ENCODE data around the gene QKI. TPM values are rescaled to one million over a fixed set of nuclear protein-coding genes. Genes with fewer than 3 reads are reported as not detected.

QKI gene
- total RNA-seq, 2 experiments from 2014 or later: 70.9 TPM

GRCh38 chr6:163532526-163533078 is 118.1 kb downstream of the QKI start:
- ATAC-seq (ENCODE audit: low read depth) (no peak), DNase-seq (no peak)
- no peak overlapping the region for H3K4me3 Mint-ChIP-seq
- H3K9me3 Mint-ChIP-seq: no peaks in the 10 kb centered on the region
- no peak overlapping the region for H3K27ac Mint-ChIP-seq
- POLR2A ChIA-PET: no interaction called here
- no peaks in the 10 kb centered on the region for H3K36me3 Mint-ChIP-seq
- H3K27me3 Mint-ChIP-seq: no peaks in the 10 kb centered on the region
- H3K4me1 Mint-ChIP-seq: peaks cover 5% of the 10 kb centered on the region

GRCh38 chr6:163533443-163533842 is 118.9 kb downstream of the QKI start:
- no peak overlapping the region for H3K27ac Mint-ChIP-seq
- no peak overlapping the region for H3K4me3 Mint-ChIP-seq
- DNase-seq (no peak), ATAC-seq (ENCODE audit: low read depth) (no peak)
- H3K36me3 Mint-ChIP-seq: no peaks in the 10 kb centered on the region
- peaks cover 4% of the 10 kb centered on the region for H3K4me1 Mint-ChIP-seq
- POLR2A ChIA-PET: no interaction called here
- no peaks in the 10 kb centered on the region for H3K27me3 Mint-ChIP-seq
- no peaks in the 10 kb centered on the region for H3K9me3 Mint-ChIP-seq

GRCh38 chr6:163536770-163537169 is 122.3 kb downstream of the QKI start:
- peaks cover 3% of the 10 kb centered on the region for H3K4me1 Mint-ChIP-seq
- DNase-seq (no peak), ATAC-seq (ENCODE audit: low read depth) (no peak)
- peaks cover 2% of the 10 kb centered on the region for H3K36me3 Mint-ChIP-seq
- no peaks in the 10 kb centered on the region for H3K27me3 Mint-ChIP-seq
- POLR2A ChIA-PET: no interaction called here
- no peak overlapping the region for H3K4me3 Mint-ChIP-seq
- H3K9me3 Mint-ChIP-seq: no peaks in the 10 kb centered on the region
- no peak overlapping the region for H3K27ac Mint-ChIP-seq

- Mint-ChIP-seq H3K4me1 (peaks cover 3% of the 10 kb centered on the region), H3K27me3 (no peaks in the 10 kb centered on the region), H3K9me3 (no peaks in the 10 kb centered on the region), H3K36me3 (peaks cover 5% of the 10 kb centered on the region), H3K4me3 (no peak overlapping the region), H3K27ac (no peak overlapping the region)
- no peak for ATAC-seq (ENCODE audit: low read depth)
- POLR2A ChIA-PET: no interaction called here
- no peak for DNase-seq
Measured at GRCh38 chr6:163538331-163538730, 123.8 kb downstream of the QKI start.

GRCh38 chr6:163539101-163539762 is 124.7 kb downstream of the QKI start:
- peaks cover 3% of the 10 kb centered on the region for H3K4me1 Mint-ChIP-seq
- H3K27me3 Mint-ChIP-seq: no peaks in the 10 kb centered on the region
- H3K9me3 Mint-ChIP-seq: no peaks in the 10 kb centered on the region
- ATAC-seq (ENCODE audit: low read depth): no peak
- peaks cover 5% of the 10 kb centered on the region for H3K36me3 Mint-ChIP-seq
- no peak for DNase-seq
- H3K4me3 Mint-ChIP-seq: no peak overlapping the region
- H3K27ac Mint-ChIP-seq: no peak overlapping the region
- POLR2A ChIA-PET: no interaction called here

DNA sequence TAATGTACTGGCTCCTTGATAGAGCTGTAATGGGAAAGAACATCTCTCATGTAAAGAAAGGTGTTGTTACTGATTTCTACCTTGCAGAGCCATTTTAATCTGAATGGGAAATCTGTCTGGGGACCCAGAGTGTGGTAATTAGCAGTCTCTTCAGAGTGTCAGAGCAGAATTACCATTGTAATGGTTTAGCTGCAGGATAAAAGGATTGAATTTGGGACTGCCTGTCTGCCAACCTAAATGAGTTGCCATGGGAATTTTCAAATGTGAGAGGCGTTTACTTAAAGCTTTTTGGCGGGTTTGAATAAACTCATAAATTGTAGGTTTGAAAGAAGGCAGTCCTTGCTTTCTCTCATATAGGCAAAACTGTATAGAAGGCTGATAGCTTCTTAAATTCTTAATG is 128.8 kb downstream of the QKI start:
- POLR2A ChIA-PET: no interaction called here
- no peak overlapping the region for H3K27ac Mint-ChIP-seq
- no peak for ATAC-seq (ENCODE audit: low read depth)

DNA sequence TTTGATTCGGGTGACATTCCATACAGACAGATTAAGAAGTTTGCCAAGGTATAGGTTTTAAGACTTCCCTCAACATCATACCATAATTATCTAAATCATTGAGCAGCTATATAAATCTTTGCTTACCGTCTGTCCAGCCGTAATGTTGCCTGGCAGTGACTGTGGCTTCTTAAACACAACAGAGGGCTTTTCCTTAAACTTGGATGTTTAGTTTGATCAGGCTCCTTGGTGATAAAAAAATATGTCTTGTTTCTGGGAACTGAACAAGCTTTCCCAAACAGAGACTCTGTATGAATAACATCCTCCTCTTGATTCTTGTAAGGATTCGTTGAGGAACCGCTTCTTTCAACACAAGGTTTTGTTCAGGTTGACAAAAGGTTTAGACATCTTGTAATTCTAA is 130.9 kb downstream of the QKI start:
- no peaks in the 10 kb centered on the region for H3K9me3 Mint-ChIP-seq
- peaks cover 3% of the 10 kb centered on the region for H3K36me3 Mint-ChIP-seq

More for the DNA sequence above, 128.8 kb downstream of the QKI start:
- Mint-ChIP-seq H3K4me1 (no peaks in the 10 kb centered on the region), H3K27me3 (no peaks in the 10 kb centered on the region), H3K4me3 (no peak overlapping the region), H3K36me3 (peaks cover 5% of the 10 kb centered on the region), H3K9me3 (no peaks in the 10 kb centered on the region)
- DNase-seq: no peak

DNA sequence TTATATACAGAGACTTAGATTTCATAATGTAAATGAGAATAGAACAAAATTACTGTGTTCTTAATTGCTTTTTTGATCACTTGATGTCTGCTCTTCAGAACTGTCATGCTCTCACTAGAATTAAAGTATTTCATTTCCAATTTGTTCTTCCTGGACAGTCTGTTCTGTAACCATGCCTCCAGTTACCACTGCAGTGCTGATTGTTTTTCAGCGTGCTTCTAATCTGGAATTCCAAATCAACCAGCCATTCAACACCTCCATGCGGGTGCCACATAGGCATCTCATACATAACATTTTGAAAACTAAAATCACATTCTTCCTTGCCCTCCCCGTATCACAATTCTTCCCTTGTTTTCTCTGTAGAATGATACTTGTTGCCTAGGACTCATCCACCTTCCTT is 132.8 kb downstream of the QKI start:
- no peak for ATAC-seq (ENCODE audit: low read depth)
- H3K27me3 Mint-ChIP-seq: no peaks in the 10 kb centered on the region
- no peak overlapping the region for H3K27ac Mint-ChIP-seq

More for the DNA sequence above, 130.9 kb downstream of the QKI start:
- Mint-ChIP-seq H3K27ac (no peak overlapping the region), H3K27me3 (no peaks in the 10 kb centered on the region), H3K4me1 (no peaks in the 10 kb centered on the region), H3K4me3 (no peak overlapping the region)
- DNase-seq: no peak
- POLR2A ChIA-PET: no interaction called here
- ATAC-seq (ENCODE audit: low read depth): no peak

DNA sequence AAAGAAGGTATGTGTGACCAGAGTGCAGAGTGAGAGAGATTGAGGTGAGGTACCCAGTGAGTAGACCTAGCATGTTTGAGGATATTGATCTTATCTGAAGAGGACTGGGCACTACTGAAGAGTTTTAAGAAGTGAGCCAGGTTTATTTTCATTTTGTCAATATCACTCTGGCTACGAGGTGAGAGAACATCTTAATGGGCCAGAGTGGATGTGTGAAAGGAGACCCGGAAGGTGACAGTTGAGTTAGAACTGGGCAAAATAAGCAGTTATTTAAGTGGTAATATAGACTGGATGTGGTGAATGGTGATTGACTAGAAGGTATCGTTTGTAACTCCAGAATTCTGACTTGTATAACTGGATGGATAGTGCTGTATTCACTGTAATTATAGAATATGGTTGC is 134.1 kb downstream of the QKI start:
- H3K4me3 Mint-ChIP-seq: no peak overlapping the region
- no peaks in the 10 kb centered on the region for H3K9me3 Mint-ChIP-seq
- DNase-seq: no peak
- no peak for ATAC-seq (ENCODE audit: low read depth)
- POLR2A ChIA-PET: no interaction called here
- no peaks in the 10 kb centered on the region for H3K36me3 Mint-ChIP-seq
- H3K27ac Mint-ChIP-seq: no peak overlapping the region
- no peaks in the 10 kb centered on the region for H3K27me3 Mint-ChIP-seq
- H3K4me1 Mint-ChIP-seq: no peaks in the 10 kb centered on the region

More for the DNA sequence above, 132.8 kb downstream of the QKI start:
- H3K36me3 Mint-ChIP-seq: peaks cover under 1% of the 10 kb centered on the region
- DNase-seq: no peak
- no peaks in the 10 kb centered on the region for H3K9me3 Mint-ChIP-seq
- H3K4me1 Mint-ChIP-seq: no peaks in the 10 kb centered on the region
- no peak overlapping the region for H3K4me3 Mint-ChIP-seq
- POLR2A ChIA-PET: no interaction called here

DNA sequence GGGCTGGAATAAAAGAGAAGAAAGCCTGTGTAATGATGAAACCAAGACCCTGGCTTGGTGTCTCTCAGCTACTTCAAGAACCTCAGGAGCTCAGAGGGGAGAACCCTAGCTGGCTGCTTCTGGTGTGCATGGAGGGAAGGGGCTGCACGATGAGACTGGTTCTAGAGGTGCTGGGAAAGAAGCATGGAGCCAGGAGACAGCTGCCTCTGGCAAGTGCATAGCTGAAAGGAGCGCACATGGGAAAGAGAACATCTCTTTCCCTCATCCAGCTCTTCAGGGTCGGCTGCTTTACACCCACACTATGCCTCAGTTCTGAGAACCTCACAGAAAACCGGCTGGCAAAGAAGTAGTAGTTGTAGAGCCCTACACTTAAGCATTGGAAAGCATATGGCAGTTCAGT is 139.5 kb downstream of the QKI start:
- H3K27ac Mint-ChIP-seq: no peak overlapping the region
- DNase-seq (no peak), ATAC-seq (ENCODE audit: low read depth) (no peak)
- no peaks in the 10 kb centered on the region for H3K9me3 Mint-ChIP-seq
- H3K36me3 Mint-ChIP-seq: peaks cover 12% of the 10 kb centered on the region
- no peaks in the 10 kb centered on the region for H3K27me3 Mint-ChIP-seq
- POLR2A ChIA-PET: no interaction called here
- no peak overlapping the region for H3K4me3 Mint-ChIP-seq
- H3K4me1 Mint-ChIP-seq: no peaks in the 10 kb centered on the region

DNA sequence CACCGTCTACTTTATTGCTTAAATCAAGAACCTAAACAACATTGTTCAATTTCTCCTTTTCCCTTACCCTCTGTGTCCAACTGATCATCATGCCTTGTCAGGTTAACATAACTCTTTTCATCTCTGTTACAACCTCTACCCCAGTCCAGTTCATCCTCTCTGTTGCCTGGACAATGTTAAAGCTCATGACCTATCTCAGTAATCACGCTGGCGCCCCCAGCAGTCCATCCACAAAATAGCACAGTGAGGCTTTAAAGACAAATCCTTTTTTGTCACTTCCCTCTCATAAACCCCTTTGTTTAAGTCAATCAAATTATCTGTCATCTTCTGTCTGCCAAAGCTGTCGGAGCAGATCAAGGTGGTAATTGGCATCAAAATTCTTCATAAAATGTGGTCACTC is 140.1 kb downstream of the QKI start:
- Mint-ChIP-seq H3K36me3 (peaks cover 12% of the 10 kb centered on the region), H3K4me1 (no peaks in the 10 kb centered on the region), H3K27ac (no peak overlapping the region), H3K27me3 (no peaks in the 10 kb centered on the region), H3K9me3 (no peaks in the 10 kb centered on the region), H3K4me3 (no peak overlapping the region)
- DNase-seq (peak; percentile 61), ATAC-seq (ENCODE audit: low read depth) (no peak)
- POLR2A ChIA-PET: no interaction called here

- H3K9me3 Mint-ChIP-seq: no peaks in the 10 kb centered on the region
- ATAC-seq (ENCODE audit: low read depth) (no peak), DNase-seq (no peak)
- H3K4me3 Mint-ChIP-seq: no peak overlapping the region
- no peaks in the 10 kb centered on the region for H3K27me3 Mint-ChIP-seq
- no peak overlapping the region for H3K27ac Mint-ChIP-seq
- POLR2A ChIA-PET: no interaction called here
- H3K4me1 Mint-ChIP-seq: no peaks in the 10 kb centered on the region
- peaks cover 20% of the 10 kb centered on the region for H3K36me3 Mint-ChIP-seq
Measured at GRCh38 chr6:163559661-163560060, 145.1 kb downstream of the QKI start.

DNA sequence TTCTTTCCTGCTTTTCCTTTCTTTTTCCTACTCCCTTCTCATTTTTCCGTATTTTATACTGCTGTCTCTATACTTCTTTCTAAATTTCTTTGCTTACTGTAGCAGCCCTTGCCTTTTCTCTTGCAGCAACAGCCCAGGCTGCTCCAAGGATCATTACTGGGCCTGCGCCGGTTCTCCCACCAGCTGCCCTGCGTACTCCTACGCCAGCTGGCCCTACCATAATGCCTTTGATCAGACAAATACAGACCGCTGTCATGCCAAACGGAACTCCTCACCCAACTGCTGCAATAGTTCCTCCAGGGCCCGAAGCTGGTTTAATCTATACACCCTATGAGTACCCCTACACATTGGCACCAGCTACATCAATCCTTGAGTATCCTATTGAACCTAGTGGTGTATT is 148.8 kb downstream of the QKI start:
- Mint-ChIP-seq H3K4me3 (no peak overlapping the region), H3K4me1 (no peaks in the 10 kb centered on the region), H3K36me3 (peaks cover 17% of the 10 kb centered on the region), H3K27me3 (no peaks in the 10 kb centered on the region), H3K27ac (no peak overlapping the region), H3K9me3 (no peaks in the 10 kb centered on the region)
- ATAC-seq (ENCODE audit: low read depth): no peak
- no peak for DNase-seq
- POLR2A ChIA-PET: no interaction called here

DNA sequence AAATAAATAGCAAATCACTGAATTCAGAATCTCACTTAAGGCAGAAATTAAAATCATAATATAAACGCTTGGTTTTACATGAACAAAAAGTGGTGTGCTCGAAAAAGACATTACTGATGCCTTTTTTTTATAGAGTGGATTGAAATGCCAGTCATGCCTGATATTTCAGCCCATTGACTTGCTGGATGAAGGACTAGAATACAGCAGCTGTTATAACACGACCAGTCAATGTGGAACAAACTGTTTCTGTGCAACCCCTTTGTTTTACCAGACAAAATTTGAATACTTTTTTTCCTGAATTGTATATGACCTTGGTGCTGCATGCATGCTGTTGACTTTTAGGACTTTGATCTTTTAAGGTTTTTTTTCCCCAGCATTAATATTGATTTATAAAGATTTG is 150.0 kb downstream of the QKI start:
- Mint-ChIP-seq H3K27ac (no peak overlapping the region), H3K27me3 (no peaks in the 10 kb centered on the region), H3K36me3 (peaks cover 10% of the 10 kb centered on the region), H3K4me3 (no peak overlapping the region), H3K9me3 (no peaks in the 10 kb centered on the region), H3K4me1 (no peaks in the 10 kb centered on the region)
- DNase-seq: no peak
- POLR2A ChIA-PET: no interaction called here
- no peak for ATAC-seq (ENCODE audit: low read depth)

All from activated naive CD8-positive, alpha-beta T cell treated with anti-CD3 and anti-CD28 coated beads, Interleukin-2, amount 10 ng/mL, durations not matched to agents 7 days and 5 days (primary cell).